Stimulated activated naive CD8-positive, alpha-beta T cell treated with anti-CD3 and anti-CD28 coated beads, Interleukin-15, Interleukin-2, amounts not matched to agents 100 ng/mL and 50 ng/mL, for 24 hours (primary cell): Measurements from ENCODE around the gene MLPH.

ENCODE experiments used
- H3K27ac Mint-ChIP-seq: one replicate; pipeline ENCODE4 v1.8.0; 2021; ENCODE audit warnings: mild to moderate bottlenecking, mixed read lengths
- H3K27me3 Mint-ChIP-seq: one replicate; pipeline ENCODE4 v1.8.0; 2021; ENCODE audit warnings: mixed read lengths
- H3K36me3 Mint-ChIP-seq: one replicate; pipeline ENCODE4 v1.8.0; 2021; ENCODE audit warnings: low read depth, mixed read lengths
- H3K4me1 Mint-ChIP-seq: one replicate; pipeline ENCODE4 v1.8.0; 2021; ENCODE audit warnings: low read depth, mixed read lengths
- H3K4me3 Mint-ChIP-seq: one replicate; pipeline ENCODE4 v1.8.0; 2021; ENCODE audit warnings: mild to moderate bottlenecking, mixed read lengths
- H3K9me3 Mint-ChIP-seq: one replicate; pipeline ENCODE4 v1.8.0; 2021; ENCODE audit warnings: mixed read lengths

MLPH gene

DNA sequence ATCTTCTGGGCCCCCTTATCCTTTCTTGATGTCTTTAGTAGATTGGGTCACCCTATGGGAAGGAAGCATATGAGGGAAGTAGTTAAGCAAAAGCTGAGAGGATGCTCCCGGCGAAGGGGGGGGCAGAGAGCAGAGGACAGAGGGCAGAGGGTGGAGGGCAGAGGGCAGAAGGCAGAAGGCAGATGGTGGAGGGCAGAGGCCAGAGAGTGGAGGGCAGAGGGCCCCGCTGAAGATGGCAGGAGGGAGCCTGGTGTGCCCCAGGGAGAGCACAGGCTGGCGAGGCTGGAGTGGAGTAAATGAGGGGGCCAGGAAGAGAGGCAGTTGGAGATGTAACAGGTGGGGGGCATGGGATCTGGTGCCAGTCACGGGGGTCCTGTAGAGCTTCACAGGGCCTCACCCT is 7.0 kb downstream of the MLPH start:
- Mint-ChIP-seq H3K27me3 (peaks cover 50% of the 10 kb centered on the region), H3K4me1 (no peaks in the 10 kb centered on the region), H3K36me3 (no peaks in the 10 kb centered on the region), H3K27ac (no peak overlapping the region), H3K9me3 (peaks cover 19% of the 10 kb centered on the region), H3K4me3 (no peak overlapping the region)

DNA sequence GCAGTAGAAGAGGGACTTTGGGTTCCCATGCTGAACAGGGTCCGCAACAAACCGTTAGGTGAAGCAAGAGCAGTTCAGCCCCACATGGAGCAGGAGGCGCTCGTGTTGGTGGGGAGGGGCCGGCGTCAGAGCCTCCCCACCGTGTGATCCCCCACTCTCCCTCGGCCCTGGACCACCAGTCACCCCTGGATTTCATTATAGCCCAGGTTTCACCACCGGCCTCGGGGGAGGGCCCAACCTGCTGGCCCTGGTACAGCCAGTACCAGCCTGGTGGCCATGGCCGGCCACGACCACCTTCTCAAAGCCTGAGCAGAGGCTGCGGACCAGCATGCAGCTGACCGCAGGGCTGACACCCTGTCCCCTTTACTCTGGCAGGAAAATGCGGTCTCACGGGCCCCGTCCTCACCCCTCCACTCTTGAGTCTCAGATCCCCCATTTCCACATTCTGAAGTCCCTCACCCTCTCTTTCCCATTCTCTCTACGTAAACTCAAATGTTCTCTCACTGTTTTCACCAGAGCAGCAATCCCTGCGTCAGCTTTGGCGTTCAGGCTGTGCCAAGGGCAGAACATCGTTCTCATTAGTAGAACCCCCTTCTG is 8.6 kb downstream of the MLPH start:
- Mint-ChIP-seq H3K36me3 (no peaks in the 10 kb centered on the region), H3K4me1 (no peaks in the 10 kb centered on the region), H3K27ac (no peak overlapping the region), H3K9me3 (peaks cover 15% of the 10 kb centered on the region), H3K27me3 (peaks cover 41% of the 10 kb centered on the region), H3K4me3 (no peak overlapping the region)

DNA sequence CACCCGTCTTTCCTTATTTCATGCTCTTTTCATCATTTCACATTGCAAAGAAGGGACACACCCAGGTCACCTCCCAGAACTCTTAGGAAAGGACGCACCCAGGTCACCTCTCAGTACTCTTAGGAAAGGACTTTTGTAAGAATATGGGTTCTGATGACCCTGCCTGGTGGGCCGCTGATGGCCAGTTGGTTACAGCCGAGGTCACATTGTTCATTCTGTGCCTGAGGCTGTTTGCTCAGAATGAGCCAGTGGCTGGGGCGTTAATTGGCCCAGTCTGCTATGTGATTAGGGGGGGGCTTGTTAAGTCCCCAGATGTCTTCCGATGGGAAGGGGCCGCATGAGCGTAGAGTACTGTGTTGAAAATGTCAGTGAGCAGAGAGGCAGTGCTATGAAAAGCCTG is 9.4 kb downstream of the MLPH start:
- Mint-ChIP-seq H3K27ac (no peak overlapping the region), H3K4me3 (no peak overlapping the region), H3K9me3 (peaks cover 9% of the 10 kb centered on the region), H3K4me1 (no peaks in the 10 kb centered on the region), H3K27me3 (peaks cover 42% of the 10 kb centered on the region), H3K36me3 (no peaks in the 10 kb centered on the region)

DNA sequence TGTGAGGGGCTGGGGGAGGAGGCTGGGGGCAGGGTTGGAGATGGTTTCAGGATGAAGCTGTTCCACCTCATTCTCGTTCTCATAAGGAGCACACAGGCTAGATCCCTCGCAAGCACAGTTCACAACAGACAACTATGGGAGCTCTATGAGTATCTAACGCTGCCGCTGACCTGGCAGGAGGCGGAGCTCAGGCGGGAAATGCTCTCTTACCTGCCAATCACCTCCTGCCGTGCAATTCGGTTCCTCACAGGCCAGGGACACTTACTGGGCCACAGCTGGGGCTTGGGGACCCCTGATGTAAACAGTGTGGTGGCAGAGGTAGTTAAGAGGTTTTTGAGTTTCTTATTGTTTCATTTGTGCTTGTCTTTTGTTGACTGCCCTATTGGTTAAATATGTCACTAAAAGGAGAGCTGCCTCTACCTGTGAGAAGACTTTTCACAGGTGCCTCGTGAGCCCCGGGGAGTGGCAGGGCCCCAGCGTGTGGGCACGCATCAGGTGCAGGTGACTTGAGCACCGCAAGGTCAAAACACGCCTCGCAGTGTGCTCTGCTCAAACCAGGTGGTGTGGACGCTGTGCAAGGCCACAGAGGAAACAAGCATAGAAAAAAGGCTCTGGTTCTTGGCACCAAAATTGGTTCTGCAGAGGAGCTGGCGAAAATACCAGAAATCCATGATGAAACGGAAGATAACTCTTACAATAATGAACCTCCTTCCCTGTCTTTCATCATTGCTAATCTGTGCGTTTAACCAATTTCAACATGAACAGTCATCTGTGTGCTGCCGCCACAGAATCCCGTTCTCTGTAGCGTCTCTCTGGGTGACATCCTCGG is 10.2 kb downstream of the MLPH start:
- H3K9me3 Mint-ChIP-seq: peaks cover 3% of the 10 kb centered on the region
- H3K27ac Mint-ChIP-seq: no peak overlapping the region
- H3K4me1 Mint-ChIP-seq: no peaks in the 10 kb centered on the region
- peaks cover 47% of the 10 kb centered on the region for H3K27me3 Mint-ChIP-seq
- H3K4me3 Mint-ChIP-seq: no peak overlapping the region
- no peaks in the 10 kb centered on the region for H3K36me3 Mint-ChIP-seq

DNA sequence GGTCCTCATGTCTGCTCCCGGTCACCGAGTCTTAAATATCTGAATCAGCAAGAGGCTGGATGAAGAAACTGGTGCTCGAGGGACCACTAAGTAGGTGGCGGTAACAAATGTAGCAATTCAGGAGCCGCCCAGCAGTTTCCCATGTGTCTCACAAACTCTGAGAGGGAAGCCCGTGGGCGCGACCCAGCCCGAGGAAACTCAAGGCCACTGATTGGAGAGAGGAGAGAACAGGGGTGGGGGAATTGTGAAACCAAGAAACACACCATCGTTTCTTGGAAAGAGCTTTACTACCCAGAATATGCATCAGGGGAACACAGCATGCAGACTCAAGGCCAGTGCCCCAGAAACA is 10.8 kb downstream of the MLPH start:
- Mint-ChIP-seq H3K36me3 (no peaks in the 10 kb centered on the region), H3K4me3 (no peak overlapping the region), H3K4me1 (no peaks in the 10 kb centered on the region), H3K27me3 (peaks cover 43% of the 10 kb centered on the region), H3K27ac (no peak overlapping the region), H3K9me3 (no peaks in the 10 kb centered on the region)

DNA sequence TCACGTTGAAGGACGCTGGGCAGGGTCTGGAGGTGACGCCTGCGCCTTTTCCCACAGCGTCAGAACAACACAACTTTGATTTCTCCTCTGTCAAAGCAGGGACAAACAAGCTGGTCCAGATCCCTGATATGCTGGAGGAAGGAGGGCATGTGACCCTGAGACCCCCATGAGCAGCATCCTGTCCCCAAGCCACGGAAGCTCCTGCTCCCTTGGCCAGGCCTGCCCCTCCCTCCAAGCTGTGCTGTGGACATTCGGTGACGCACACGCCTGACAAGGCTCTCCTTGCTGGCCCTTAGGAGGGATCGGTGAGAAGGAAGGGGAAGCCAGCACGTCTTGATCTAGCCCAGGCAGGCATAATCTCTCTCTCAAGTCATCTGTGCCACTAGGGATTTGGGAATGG is 11.3 kb downstream of the MLPH start:
- Mint-ChIP-seq H3K4me1 (no peaks in the 10 kb centered on the region), H3K9me3 (no peaks in the 10 kb centered on the region), H3K36me3 (no peaks in the 10 kb centered on the region), H3K27ac (no peak overlapping the region), H3K27me3 (peaks cover 43% of the 10 kb centered on the region), H3K4me3 (no peak overlapping the region)

DNA sequence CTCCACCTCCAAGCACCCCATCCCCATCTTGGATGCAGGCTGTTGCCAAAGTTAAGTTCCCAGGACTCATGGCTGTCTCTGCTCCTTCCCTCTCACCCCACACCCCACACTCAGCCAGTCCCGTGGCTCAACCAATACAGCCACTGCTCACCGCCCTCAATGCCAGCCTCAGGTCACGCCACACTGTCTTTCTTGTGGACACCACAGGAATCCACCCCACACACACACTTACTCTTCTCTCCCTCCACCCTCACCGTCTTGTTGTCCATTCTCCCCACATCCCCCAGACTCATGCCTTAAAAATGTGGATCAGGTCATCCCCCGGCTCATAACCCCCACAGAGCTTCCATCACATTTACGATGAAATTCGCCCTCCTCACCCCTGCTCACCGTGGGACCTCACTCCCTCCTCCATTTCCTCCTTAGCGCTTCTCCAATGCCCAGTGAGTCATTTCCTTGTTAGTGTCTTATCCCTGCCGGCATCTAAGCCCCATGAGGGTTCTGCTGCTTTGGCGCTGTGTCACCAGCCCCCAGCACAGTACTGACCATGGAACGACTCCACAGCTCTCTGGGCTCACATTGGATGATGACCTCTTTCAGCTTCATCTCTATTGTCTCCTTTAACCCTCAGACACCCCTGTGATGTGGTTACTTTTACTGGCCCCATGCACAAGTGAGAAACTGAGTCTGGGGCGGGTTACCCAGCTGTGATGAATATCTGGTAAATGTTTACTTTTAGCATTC is 13.8 kb downstream of the MLPH start:
- peaks cover 34% of the 10 kb centered on the region for H3K27me3 Mint-ChIP-seq
- H3K36me3 Mint-ChIP-seq: no peaks in the 10 kb centered on the region
- no peak overlapping the region for H3K4me3 Mint-ChIP-seq
- H3K27ac Mint-ChIP-seq: no peak overlapping the region
- H3K9me3 Mint-ChIP-seq: no peaks in the 10 kb centered on the region
- no peaks in the 10 kb centered on the region for H3K4me1 Mint-ChIP-seq

DNA sequence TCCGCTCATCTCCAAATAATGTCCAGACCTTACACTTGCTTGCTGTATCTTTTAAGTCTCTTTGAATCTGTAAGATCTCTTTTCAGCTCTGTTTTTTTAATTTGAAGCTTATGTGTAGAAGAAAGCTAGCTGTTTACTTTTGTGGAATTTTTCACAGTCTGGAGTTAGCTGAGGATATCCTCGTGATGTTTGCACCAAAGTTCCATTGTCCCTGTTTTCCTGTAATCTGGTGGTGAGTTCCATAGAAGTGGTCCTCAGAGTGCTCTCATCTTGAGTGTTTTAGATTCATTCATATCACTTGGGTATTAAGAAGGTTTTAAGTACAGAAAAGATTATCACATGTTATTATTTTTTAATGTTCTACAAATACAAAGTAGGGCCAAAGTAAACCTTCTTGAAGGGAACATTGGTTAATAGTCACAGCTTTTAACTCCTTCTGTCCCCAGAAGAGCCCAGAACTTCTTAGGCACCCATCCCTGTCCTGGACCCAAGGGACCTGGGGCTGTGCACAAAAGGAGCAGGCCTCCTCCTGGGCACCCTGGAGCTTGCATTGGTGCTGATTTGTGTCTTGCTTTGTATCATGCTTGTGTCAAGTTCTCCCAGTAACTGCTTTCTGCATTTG is 15.0 kb downstream of the MLPH start:
- H3K4me3 Mint-ChIP-seq: no peak overlapping the region
- peaks cover 28% of the 10 kb centered on the region for H3K27me3 Mint-ChIP-seq
- no peaks in the 10 kb centered on the region for H3K36me3 Mint-ChIP-seq
- no peaks in the 10 kb centered on the region for H3K4me1 Mint-ChIP-seq
- H3K27ac Mint-ChIP-seq: no peak overlapping the region
- H3K9me3 Mint-ChIP-seq: no peaks in the 10 kb centered on the region

DNA sequence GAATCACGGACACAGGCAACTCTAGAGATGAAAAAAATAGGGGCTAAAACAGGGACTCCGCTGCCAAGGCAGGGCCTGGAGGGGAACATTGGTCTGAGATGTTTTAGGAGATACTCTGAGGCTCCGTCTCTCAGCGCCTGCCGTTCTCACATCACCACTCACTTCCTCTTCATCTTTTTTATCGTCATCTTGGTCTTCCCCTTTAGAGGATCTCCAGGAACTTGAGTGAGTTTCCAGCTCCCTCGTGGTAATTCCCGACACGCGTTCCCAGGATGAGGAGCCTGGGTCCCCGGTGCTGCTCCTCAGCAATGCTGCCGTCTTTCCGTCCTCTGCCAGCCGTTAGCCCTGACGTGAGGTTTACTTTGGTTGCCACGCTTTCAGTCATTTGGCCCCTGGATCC is 16.1 kb downstream of the MLPH start:
- H3K4me3 Mint-ChIP-seq: no peak overlapping the region
- H3K27me3 Mint-ChIP-seq: peaks cover 36% of the 10 kb centered on the region
- H3K36me3 Mint-ChIP-seq: no peaks in the 10 kb centered on the region
- H3K4me1 Mint-ChIP-seq: no peaks in the 10 kb centered on the region
- no peaks in the 10 kb centered on the region for H3K9me3 Mint-ChIP-seq
- no peak overlapping the region for H3K27ac Mint-ChIP-seq

DNA sequence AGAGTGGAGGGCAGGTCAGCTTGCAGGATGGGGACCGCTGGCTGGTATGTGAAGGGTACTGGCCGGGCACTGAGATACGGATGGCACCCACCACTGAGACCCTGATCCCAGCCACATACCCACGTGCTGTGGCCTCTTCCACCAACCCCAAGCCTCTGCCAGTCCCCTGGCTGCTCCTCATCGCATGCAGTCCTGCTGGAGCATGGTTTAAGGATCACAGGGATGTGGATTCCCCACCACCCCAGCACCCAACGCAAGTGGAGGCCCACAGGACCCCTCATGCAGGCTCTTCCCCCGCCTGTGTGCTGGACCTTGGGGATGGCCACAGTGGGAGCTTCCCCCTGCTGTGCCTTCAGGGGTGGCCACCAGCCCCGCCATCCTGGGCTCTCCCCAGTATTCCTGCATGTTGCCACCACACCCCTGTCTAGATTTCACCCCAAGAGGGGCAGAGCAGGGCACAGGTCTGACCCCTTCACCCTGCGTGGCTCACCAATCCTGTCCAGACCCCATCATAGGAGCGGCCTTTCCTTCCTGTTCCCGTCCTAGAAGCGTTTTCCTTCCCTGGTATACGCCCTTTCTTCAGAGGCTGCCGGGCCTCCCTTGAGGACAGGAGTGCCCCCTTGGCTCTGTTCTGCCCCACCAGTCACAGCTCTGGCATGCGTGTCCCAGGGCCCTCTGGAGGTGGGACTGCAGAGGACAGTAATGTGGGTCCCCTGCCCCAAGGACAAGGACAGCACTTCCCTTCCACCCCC is 18.3 kb downstream of the MLPH start:
- no peaks in the 10 kb centered on the region for H3K36me3 Mint-ChIP-seq
- H3K9me3 Mint-ChIP-seq: no peaks in the 10 kb centered on the region
- H3K27ac Mint-ChIP-seq: no peak overlapping the region
- H3K4me1 Mint-ChIP-seq: no peaks in the 10 kb centered on the region
- H3K4me3 Mint-ChIP-seq: no peak overlapping the region
- H3K27me3 Mint-ChIP-seq: peaks cover 30% of the 10 kb centered on the region

DNA sequence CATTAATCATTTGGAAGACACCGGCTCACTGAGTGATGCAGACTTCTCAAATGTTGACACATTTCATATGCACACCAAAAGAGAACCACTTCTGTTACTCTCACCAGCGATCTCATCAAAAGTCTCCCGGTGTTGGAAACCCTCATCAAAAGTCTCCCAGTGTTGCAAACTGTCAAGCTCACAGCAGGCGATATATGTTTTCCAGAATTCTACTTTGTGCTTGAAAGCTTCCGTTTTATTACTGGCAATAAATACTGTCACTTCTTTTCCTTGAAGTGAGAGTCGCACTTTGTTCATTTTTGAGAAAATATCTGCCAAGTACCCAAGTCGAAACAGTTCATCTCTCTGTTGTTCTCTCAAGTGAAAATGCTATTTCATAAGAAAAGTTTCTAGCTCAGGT is 20.5 kb downstream of the MLPH start:
- Mint-ChIP-seq H3K4me3 (no peak overlapping the region), H3K27me3 (peaks cover 18% of the 10 kb centered on the region), H3K4me1 (no peaks in the 10 kb centered on the region), H3K27ac (no peak overlapping the region), H3K9me3 (no peaks in the 10 kb centered on the region), H3K36me3 (no peaks in the 10 kb centered on the region)

DNA sequence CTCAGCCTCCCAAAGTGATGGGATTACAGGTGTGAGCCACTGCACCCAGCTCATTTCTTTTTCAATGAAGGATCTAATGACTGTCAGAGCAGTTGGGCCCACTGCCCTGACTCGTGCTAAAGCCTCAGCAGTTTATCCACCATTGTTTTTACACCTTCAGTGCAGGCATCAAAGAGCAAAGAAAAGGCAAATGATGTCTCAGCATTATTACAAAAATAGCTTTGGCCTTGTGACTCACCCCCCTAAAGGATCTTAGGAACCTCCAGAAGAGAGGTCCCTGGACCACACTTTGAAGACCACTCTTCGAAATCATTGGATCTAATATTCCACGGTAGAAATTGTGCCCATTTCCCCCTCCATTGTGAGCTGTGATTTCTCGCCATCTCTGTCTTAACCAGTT is 21.3 kb downstream of the MLPH start:
- Mint-ChIP-seq H3K9me3 (no peaks in the 10 kb centered on the region), H3K4me1 (no peaks in the 10 kb centered on the region), H3K4me3 (no peak overlapping the region), H3K27ac (no peak overlapping the region), H3K36me3 (no peaks in the 10 kb centered on the region), H3K27me3 (peaks cover 16% of the 10 kb centered on the region)

DNA sequence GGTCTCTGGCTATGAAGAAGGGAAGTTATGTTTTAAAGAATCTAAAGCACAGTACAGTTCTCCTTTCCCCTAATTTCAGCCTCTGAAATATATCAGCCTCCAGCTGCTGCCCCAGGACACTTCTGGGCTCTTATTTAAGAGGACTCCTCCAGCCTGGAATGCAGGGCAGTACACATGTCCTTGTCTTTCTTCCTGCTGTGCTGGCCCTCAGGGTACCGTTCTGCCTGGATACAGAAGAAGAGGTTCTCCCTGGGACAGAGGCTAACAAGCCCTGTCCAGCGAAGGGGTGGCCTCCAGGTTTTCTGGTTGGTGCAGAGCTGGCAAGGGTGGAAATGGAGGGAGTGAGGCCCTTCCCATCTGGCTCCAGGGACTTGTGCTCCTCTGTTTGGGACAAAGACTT is 22.1 kb downstream of the MLPH start:
- no peak overlapping the region for H3K27ac Mint-ChIP-seq
- H3K9me3 Mint-ChIP-seq: no peaks in the 10 kb centered on the region
- no peaks in the 10 kb centered on the region for H3K4me1 Mint-ChIP-seq
- no peaks in the 10 kb centered on the region for H3K36me3 Mint-ChIP-seq
- peaks cover 12% of the 10 kb centered on the region for H3K27me3 Mint-ChIP-seq
- H3K4me3 Mint-ChIP-seq: no peak overlapping the region

DNA sequence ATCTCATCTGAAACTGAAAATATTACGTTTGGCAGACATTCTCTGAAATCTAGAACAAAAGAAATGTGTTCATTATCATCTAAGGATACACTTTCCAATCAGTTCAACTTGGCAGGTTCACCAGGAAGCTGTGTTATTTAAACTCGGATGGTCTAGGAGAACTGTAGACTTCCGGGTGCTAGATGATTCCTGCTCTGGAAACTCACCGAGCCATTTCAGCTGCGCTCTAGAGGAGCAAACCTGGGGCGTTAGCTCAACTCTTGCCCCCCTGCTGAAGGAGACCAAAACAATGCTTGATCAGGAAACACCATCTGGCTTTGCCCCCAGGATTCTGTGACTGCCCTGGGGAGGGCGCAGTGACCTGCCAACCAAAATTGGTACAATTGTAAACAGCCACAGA is 22.9 kb downstream of the MLPH start:
- H3K36me3 Mint-ChIP-seq: no peaks in the 10 kb centered on the region
- no peak overlapping the region for H3K27ac Mint-ChIP-seq
- H3K9me3 Mint-ChIP-seq: no peaks in the 10 kb centered on the region
- no peak overlapping the region for H3K4me3 Mint-ChIP-seq
- H3K27me3 Mint-ChIP-seq: peaks cover 12% of the 10 kb centered on the region
- no peaks in the 10 kb centered on the region for H3K4me1 Mint-ChIP-seq
